ENCODE data around the gene CD80. TPM values are rescaled to one million over a fixed set of nuclear protein-coding genes. Genes with fewer than 3 reads are reported as not detected.
"Not testable (repeated sequence)": the region's sequence is repeated elsewhere in the genome, so short reads cannot be mapped to it uniquely, and the experiment has no call there.

The CD80 gene
- total RNA-seq, 1 experiment from 2014 or later, result not detected

- Histone ChIP-seq H3K27ac (no peak overlapping the region), H3K27me3 (replicated peaks) (no peaks in the 10 kb centered on the region), H3K4me3 (no peak overlapping the region), H3K4me1 (replicated peaks) (no peaks in the 10 kb centered on the region), H3K9me3 (replicated peaks) (no peaks in the 10 kb centered on the region), H3K36me3 (no peaks in the 10 kb centered on the region)
- DNase-seq (ENCODE audit: low read depth in 1 of 2, low spot score in 2 of 2), result no peak
Observed at GRCh38 chr3:119570229-119570628, 10.8 kb upstream of the CD80 start.

DNA sequence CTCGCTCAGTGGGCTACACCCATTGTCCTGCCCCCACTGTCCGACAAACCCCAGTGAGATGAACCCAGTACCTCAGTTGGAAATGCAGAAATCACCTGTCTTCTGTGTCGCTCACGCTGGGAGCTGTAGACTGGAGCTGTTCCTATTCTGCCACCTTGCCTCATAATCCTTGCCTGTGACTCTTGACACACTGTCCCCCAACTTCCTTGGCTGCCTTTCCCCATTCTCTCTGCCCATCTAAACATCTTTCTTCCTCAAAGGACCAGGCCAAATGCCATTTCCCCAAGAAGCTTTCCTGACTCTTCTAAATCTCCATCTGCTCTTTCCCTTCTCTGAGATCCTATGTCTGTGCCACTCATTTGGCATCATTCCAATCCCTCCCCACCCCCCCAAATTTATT is 9.7 kb upstream of the CD80 start:
- Histone ChIP-seq H3K9me3 (replicated peaks) (no peaks in the 10 kb centered on the region), H3K27ac (no peak overlapping the region), H3K27me3 (replicated peaks) (no peaks in the 10 kb centered on the region), H3K36me3 (no peaks in the 10 kb centered on the region), H3K4me3 (no peak overlapping the region), H3K4me1 (replicated peaks) (no peaks in the 10 kb centered on the region)
- no peak for DNase-seq (ENCODE audit: low read depth in 1 of 2, low spot score in 2 of 2)

GRCh38 chr3:119563334-119563733 is 3.9 kb upstream of the CD80 start:
- H3K27ac ChIP-seq; H3K4me1 ChIP-seq (replicated peaks); H3K4me3 ChIP-seq; H3K36me3 ChIP-seq; H3K9me3 ChIP-seq (replicated peaks); DNase-seq (ENCODE audit: low read depth in 1 of 2, low spot score in 2 of 2); H3K27me3 ChIP-seq (replicated peaks): not testable (repeated sequence)

- H3K4me1 ChIP-seq (replicated peaks), result no peaks in the 10 kb centered on the region
- H3K27me3 ChIP-seq (replicated peaks), result no peaks in the 10 kb centered on the region
- DNase-seq (ENCODE audit: low read depth in 1 of 2, low spot score in 2 of 2), result no peak
- no peaks in the 10 kb centered on the region for H3K36me3 ChIP-seq
- H3K27ac ChIP-seq, result no peak overlapping the region
- no peaks in the 10 kb centered on the region for H3K9me3 ChIP-seq (replicated peaks)
- no peak overlapping the region for H3K4me3 ChIP-seq
Observed at GRCh38 chr3:119562307-119562961, 3.0 kb upstream of the CD80 start.

GRCh38 chr3:119560160-119560559 is 746 bp upstream of the CD80 start:
- Histone ChIP-seq H3K27me3 (replicated peaks) (no peaks in the 10 kb centered on the region), H3K36me3 (no peaks in the 10 kb centered on the region), H3K9me3 (replicated peaks) (no peaks in the 10 kb centered on the region), H3K4me3 (no peak overlapping the region), H3K27ac (no peak overlapping the region), H3K4me1 (replicated peaks) (no peaks in the 10 kb centered on the region)
- no peak for DNase-seq (ENCODE audit: low read depth in 1 of 2, low spot score in 2 of 2)

- DNase-seq (ENCODE audit: low read depth in 1 of 2, low spot score in 2 of 2), result no peak
- H3K27me3 ChIP-seq (replicated peaks), result no peaks in the 10 kb centered on the region
- H3K9me3 ChIP-seq (replicated peaks), result no peaks in the 10 kb centered on the region
- no peaks in the 10 kb centered on the region for H3K4me1 ChIP-seq (replicated peaks)
- H3K4me3 ChIP-seq, result no peak overlapping the region
- H3K27ac ChIP-seq, result no peak overlapping the region
- H3K36me3 ChIP-seq, result no peaks in the 10 kb centered on the region
Observed at GRCh38 chr3:119558626-119559317, 642 bp downstream of the CD80 start.

DNA sequence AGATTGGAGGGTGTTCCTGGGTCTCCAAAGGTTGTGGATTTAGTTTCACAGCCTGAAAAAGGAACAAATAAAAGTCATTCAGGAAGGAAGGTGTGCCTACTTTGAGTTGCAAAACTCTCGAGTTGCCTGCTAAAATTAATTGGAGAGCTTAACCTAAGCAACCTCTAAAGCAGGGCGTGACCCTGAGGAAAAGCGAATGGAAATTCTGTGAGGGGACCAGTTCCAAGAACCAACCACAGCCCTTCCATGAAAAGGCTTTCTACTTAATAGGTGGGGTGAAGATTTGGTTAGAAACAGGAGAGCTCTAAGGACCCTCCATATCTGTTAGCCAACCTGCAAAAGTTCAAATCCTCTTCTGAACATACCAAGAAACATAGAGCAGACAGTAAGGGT is 1.5 kb downstream of the CD80 start:
- H3K9me3 ChIP-seq (replicated peaks), result no peaks in the 10 kb centered on the region
- no peaks in the 10 kb centered on the region for H3K4me1 ChIP-seq (replicated peaks)
- no peak for DNase-seq (ENCODE audit: low read depth in 1 of 2, low spot score in 2 of 2)
- H3K4me3 ChIP-seq, result no peak overlapping the region
- H3K27ac ChIP-seq, result no peak overlapping the region
- no peaks in the 10 kb centered on the region for H3K27me3 ChIP-seq (replicated peaks)
- no peaks in the 10 kb centered on the region for H3K36me3 ChIP-seq

GRCh38 chr3:119557192-119557876 is 2.1 kb downstream of the CD80 start:
- Histone ChIP-seq H3K27me3 (replicated peaks) (no peaks in the 10 kb centered on the region), H3K9me3 (replicated peaks) (no peaks in the 10 kb centered on the region), H3K27ac (no peak overlapping the region), H3K4me3 (no peak overlapping the region), H3K36me3 (no peaks in the 10 kb centered on the region), H3K4me1 (replicated peaks) (no peaks in the 10 kb centered on the region)
- no peak for DNase-seq (ENCODE audit: low read depth in 1 of 2, low spot score in 2 of 2)

GRCh38 chr3:119555929-119556328 is 3.5 kb downstream of the CD80 start:
- no peaks in the 10 kb centered on the region for H3K9me3 ChIP-seq (replicated peaks)
- no peak for DNase-seq (ENCODE audit: low read depth in 1 of 2, low spot score in 2 of 2)
- no peak overlapping the region for H3K4me3 ChIP-seq
- no peaks in the 10 kb centered on the region for H3K27me3 ChIP-seq (replicated peaks)
- H3K27ac ChIP-seq, result no peak overlapping the region
- H3K4me1 ChIP-seq (replicated peaks), result no peaks in the 10 kb centered on the region
- no peaks in the 10 kb centered on the region for H3K36me3 ChIP-seq

- Histone ChIP-seq H3K27ac (no peak overlapping the region), H3K4me1 (replicated peaks) (no peaks in the 10 kb centered on the region), H3K27me3 (replicated peaks) (no peaks in the 10 kb centered on the region), H3K9me3 (replicated peaks) (no peaks in the 10 kb centered on the region), H3K36me3 (no peaks in the 10 kb centered on the region), H3K4me3 (no peak overlapping the region)
- DNase-seq (ENCODE audit: low read depth in 1 of 2, low spot score in 2 of 2), result no peak
Observed at GRCh38 chr3:119555309-119555735, 4.1 kb downstream of the CD80 start.

DNA sequence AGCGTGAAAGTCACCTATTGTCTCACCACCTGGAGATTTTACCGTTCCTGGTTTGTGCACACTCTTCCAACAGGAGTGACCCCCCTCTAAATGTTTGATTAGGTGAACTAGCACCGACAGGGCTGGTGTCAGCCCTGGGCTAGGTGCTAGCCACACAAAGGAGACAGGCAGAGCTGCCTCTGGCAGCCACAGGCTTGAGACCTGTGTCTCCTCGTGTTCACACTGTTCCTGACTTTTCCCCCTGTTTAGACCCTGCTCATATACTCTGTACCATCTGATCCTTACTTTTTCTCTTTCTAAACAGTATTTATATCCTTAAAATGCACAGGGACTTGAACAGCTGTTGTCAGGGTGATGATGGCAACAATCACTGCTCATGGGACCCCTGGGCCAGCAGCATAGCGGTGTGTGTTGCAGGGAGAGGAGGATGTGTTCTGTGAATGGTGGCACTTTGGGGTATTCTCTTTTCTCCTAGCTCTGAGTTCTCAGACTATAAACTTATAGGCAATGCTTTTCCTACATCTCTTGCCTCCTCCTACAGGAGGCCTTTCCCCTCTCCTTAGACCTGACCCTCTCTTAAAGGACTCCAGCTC is 5.5 kb downstream of the CD80 start:
- Histone ChIP-seq H3K27me3 (replicated peaks) (no peaks in the 10 kb centered on the region), H3K27ac (no peak overlapping the region), H3K9me3 (replicated peaks) (no peaks in the 10 kb centered on the region), H3K36me3 (no peaks in the 10 kb centered on the region), H3K4me3 (no peak overlapping the region), H3K4me1 (replicated peaks) (no peaks in the 10 kb centered on the region)
- DNase-seq (ENCODE audit: low read depth in 1 of 2, low spot score in 2 of 2), result no peak

GRCh38 chr3:119552928-119553327 is 6.5 kb downstream of the CD80 start:
- H3K4me1 ChIP-seq (replicated peaks); H3K27me3 ChIP-seq (replicated peaks); H3K9me3 ChIP-seq (replicated peaks); H3K36me3 ChIP-seq; H3K4me3 ChIP-seq; DNase-seq (ENCODE audit: low read depth in 1 of 2, low spot score in 2 of 2); H3K27ac ChIP-seq: not testable (repeated sequence)

- Histone ChIP-seq H3K27ac (no peak overlapping the region), H3K27me3 (replicated peaks) (no peaks in the 10 kb centered on the region), H3K4me1 (replicated peaks) (no peaks in the 10 kb centered on the region), H3K36me3 (no peaks in the 10 kb centered on the region), H3K9me3 (replicated peaks) (no peaks in the 10 kb centered on the region), H3K4me3 (no peak overlapping the region)
- DNase-seq (ENCODE audit: low read depth in 1 of 2, low spot score in 2 of 2), result no peak
Observed at GRCh38 chr3:119551598-119551997, 7.8 kb downstream of the CD80 start.
